Neural progenitor cell (in vitro differentiated cells): ENCODE results near the gene PPM1E. TPM values are rescaled to one million over a fixed set of nuclear protein-coding genes. Genes with fewer than 3 reads are reported as not detected.

ENCODE experiments used
- DNase-seq: peaks from one replicate; pipeline ENCODE4 v3.0.0-alpha.2; 2016; ENCODE audit warnings: low spot score
- H2AFZ ChIP-seq: fragments of 200-600 bp; sonication (generic); replicated peaks from 2 replicates; pipeline ENCODE4 v1.6.1; 2016; ENCODE audit warnings: antibody characterized with exemption
- H3F3A ChIP-seq: fragments of 200-600 bp; sonication (generic); 2 replicates; pipeline ENCODE4 v1.6.1; 2016; ENCODE audit warnings: antibody characterized with exemption, low read depth
- H3K27ac ChIP-seq: fragments of 200-600 bp; sonication (generic); 2 replicates; pipeline ENCODE4 v1.5.1; 2016; ENCODE audit warnings: mild to moderate bottlenecking
- H3K27me3 ChIP-seq: fragments of 200-600 bp; sonication (generic); 2 replicates; pipeline ENCODE4 v1.6.1; 2016; ENCODE audit warnings: mild to moderate bottlenecking, moderate library complexity
- H3K36me3 ChIP-seq: fragments of 200-600 bp; sonication (generic); 2 replicates; pipeline ENCODE4 v1.5.1; 2016
- H3K4me1 ChIP-seq: fragments of 200-600 bp; sonication (generic); 2 replicates; pipeline ENCODE4 v1.6.1; 2016; ENCODE audit warnings: mixed run types
- H3K4me2 ChIP-seq: fragments of 200-600 bp; sonication (generic); 2 replicates; pipeline ENCODE4 v1.6.1; 2016
- H3K4me3 ChIP-seq: fragments of 200-600 bp; sonication (generic); 2 replicates; pipeline ENCODE4 v1.5.1; 2016
- H3K79me2 ChIP-seq: fragments of 200-600 bp; sonication (generic); 2 replicates; pipeline ENCODE4 v1.6.1; 2016; ENCODE audit warnings: low read depth
- H3K9ac ChIP-seq: fragments of 200-600 bp; sonication (generic); 2 replicates; pipeline ENCODE4 v1.6.1; 2016
- H3K9me3 ChIP-seq: fragments of 200-600 bp; sonication (generic); 2 replicates; pipeline ENCODE4 v1.5.1; 2016; ENCODE audit warnings: low read depth
- H4K20me1 ChIP-seq: fragments of 200-600 bp; sonication (generic); 2 replicates; pipeline ENCODE4 v1.6.1; 2016; ENCODE audit warnings: low read depth
- H3K27ac Mint-ChIP-seq: 3 replicates; pipeline ENCODE4 v1.8.0; 2021; ENCODE audit warnings: mixed read lengths
- H3K27me3 Mint-ChIP-seq: 2 replicates; pipeline ENCODE4 v1.8.0; 2022; ENCODE audit warnings: low read depth, mild to moderate bottlenecking, inconsistent platforms, moderate library complexity, mixed read lengths; ENCODE audit not compliant: insufficient read depth
- H3K36me3 Mint-ChIP-seq: 3 replicates; pipeline ENCODE4 v1.8.0; 2021; ENCODE audit warnings: mixed read lengths
- H3K4me1 Mint-ChIP-seq: 3 replicates; pipeline ENCODE4 v1.8.0; 2021; ENCODE audit warnings: mixed read lengths
- H3K4me3 Mint-ChIP-seq: 3 replicates; pipeline ENCODE4 v1.8.0; 2021; ENCODE audit warnings: mild to moderate bottlenecking, moderate library complexity, mixed read lengths
- H3K9me3 Mint-ChIP-seq: 3 replicates; pipeline ENCODE4 v1.8.0; 2020; ENCODE audit warnings: mixed read lengths
- EZH2 ChIP-seq: fragments of 200-600 bp; sonication (generic); IDR thresholded peaks from 2 replicates; pipeline ENCODE4 v1.6.1; 2017; ENCODE audit warnings: antibody characterized with exemption, mild to moderate bottlenecking, moderate library complexity
- EZH2phosphoT487 ChIP-seq: fragments of 200-600 bp; sonication (generic); IDR thresholded peaks from 2 replicates; pipeline ENCODE4 v1.6.1; 2017; ENCODE audit warnings: antibody characterized with exemption
- total RNA-seq: library from RNA; depleted of rRNA; stranded (reverse); fragments of >200 nt; gene quantifications from 2 replicates; pipeline ENCODE4 v1.2.3, GENCODE V29; 2015; ENCODE audit warnings: low replicate concordance
- TF ChIP-seq, protein P1 (sequence below): fragments of 200-600 bp; sonication (generic); IDR thresholded peaks from 2 replicates; pipeline ENCODE4 v1.5.1; 2017; ENCODE audit warnings: antibody characterized with exemption, mild to moderate bottlenecking

PPM1E gene
- total RNA-seq, 1 donor from 2014 or later, result 18.8 TPM

DNA sequence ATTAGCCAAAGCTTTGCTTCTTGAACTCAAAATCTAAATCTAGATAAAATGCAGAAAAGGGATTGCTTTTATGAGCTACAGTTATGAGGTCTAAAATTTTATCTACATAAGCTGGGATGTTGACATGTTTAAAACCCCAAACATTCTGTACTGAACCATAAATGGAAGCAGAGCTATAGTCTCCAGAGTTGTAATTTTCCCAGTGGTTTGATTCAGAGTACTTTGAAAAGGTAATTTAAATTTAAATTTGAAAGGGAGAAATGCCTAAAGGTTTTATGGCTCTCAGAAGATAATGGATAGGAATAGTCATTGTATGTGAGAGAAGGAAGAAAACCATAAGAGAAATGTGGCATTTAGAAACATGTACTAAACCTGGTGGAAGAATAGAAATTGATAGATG lies 163.2 kb downstream of the PPM1E start:
- Histone ChIP-seq H3K27ac (no peak overlapping the region), H4K20me1 (no peaks in the 10 kb centered on the region), H3K27me3 (no peaks in the 10 kb centered on the region), H2AFZ (no peak overlapping the region), H3K4me1 (peaks cover 22% of the 10 kb centered on the region), H3K4me3 (no peak overlapping the region), H3K9me3 (no peaks in the 10 kb centered on the region), H3K4me2 (no peak overlapping the region), H3K79me2 (no peaks in the 10 kb centered on the region), H3K9ac (no peak overlapping the region), H3F3A (no peaks in the 10 kb centered on the region), H3K36me3 (no peaks in the 10 kb centered on the region)
- no peak for DNase-seq
- Mint-ChIP-seq H3K27ac (no peak overlapping the region), H3K4me3 (no peak overlapping the region), H3K9me3 (no peaks in the 10 kb centered on the region), H3K4me1 (peaks cover 9% of the 10 kb centered on the region), H3K36me3 (peaks cover 2% of the 10 kb centered on the region), H3K27me3 (no peaks in the 10 kb centered on the region)
- TF ChIP-seq EZH2 (no peak), EZH2phosphoT487 (no peak)
- TF ChIP-seq, protein P1, sequence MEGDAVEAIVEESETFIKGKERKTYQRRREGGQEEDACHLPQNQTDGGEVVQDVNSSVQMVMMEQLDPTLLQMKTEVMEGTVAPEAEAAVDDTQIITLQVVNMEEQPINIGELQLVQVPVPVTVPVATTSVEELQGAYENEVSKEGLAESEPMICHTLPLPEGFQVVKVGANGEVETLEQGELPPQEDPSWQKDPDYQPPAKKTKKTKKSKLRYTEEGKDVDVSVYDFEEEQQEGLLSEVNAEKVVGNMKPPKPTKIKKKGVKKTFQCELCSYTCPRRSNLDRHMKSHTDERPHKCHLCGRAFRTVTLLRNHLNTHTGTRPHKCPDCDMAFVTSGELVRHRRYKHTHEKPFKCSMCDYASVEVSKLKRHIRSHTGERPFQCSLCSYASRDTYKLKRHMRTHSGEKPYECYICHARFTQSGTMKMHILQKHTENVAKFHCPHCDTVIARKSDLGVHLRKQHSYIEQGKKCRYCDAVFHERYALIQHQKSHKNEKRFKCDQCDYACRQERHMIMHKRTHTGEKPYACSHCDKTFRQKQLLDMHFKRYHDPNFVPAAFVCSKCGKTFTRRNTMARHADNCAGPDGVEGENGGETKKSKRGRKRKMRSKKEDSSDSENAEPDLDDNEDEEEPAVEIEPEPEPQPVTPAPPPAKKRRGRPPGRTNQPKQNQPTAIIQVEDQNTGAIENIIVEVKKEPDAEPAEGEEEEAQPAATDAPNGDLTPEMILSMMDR, result no peak

DNA sequence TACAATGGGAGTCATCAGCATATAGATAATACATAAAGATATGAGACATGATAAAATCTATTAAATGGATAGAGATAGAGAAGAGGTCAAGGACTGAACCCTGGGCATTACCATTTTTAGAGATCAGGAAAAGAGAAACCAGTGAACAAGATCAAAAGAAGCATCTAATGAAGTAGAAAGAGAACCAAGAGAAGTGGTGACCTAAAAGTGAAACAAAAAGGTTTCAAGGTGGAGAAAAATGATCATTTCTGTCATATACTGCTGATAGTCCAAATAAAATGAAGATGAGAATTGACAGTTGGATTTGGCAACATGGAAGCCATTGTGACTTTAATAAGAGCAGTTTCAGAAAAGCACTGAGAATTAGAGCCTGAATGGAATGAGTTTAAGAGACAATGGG lies 165.1 kb downstream of the PPM1E start:
- Mint-ChIP-seq H3K9me3 (no peaks in the 10 kb centered on the region), H3K27me3 (peaks cover 2% of the 10 kb centered on the region), H3K36me3 (peaks cover 2% of the 10 kb centered on the region), H3K4me1 (peaks cover 9% of the 10 kb centered on the region), H3K4me3 (no peak overlapping the region), H3K27ac (no peak overlapping the region)
- DNase-seq, result no peak
- Histone ChIP-seq H3K27ac (no peak overlapping the region), H3K79me2 (no peaks in the 10 kb centered on the region), H3K4me3 (no peak overlapping the region), H3K4me1 (peaks cover 22% of the 10 kb centered on the region), H3K9ac (no peak overlapping the region), H3F3A (no peaks in the 10 kb centered on the region), H3K27me3 (no peaks in the 10 kb centered on the region), H2AFZ (no peak overlapping the region), H3K36me3 (no peaks in the 10 kb centered on the region), H4K20me1 (no peaks in the 10 kb centered on the region), H3K4me2 (no peak overlapping the region), H3K9me3 (no peaks in the 10 kb centered on the region)
- TF ChIP-seq EZH2 (no peak), EZH2phosphoT487 (no peak)
- TF ChIP-seq, protein P1, result no peak

DNA sequence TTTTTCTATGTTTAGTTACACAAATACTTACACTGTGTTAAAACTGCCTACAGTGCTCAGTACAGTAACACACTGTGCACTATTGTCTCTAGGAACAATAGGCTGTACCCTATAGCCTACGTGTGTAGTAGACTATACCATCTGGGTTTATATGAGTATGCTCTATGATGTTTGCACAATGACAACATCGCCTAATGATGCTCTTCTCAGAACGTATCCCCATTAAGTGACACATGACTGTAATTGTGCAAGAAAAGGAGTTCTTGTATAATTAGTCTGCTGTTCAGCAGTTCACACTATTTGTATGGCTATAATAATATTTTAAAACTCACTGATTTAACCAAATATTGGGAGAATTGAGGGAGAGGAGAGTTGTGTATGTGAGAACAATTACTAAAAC lies 177.3 kb downstream of the PPM1E start:
- no peak overlapping the region for H3K27ac ChIP-seq
- H3K27ac Mint-ChIP-seq, result no peak overlapping the region
- TF ChIP-seq, protein P1, result no peak
- TF ChIP-seq EZH2phosphoT487, result no peak
- no peaks in the 10 kb centered on the region for H3K36me3 ChIP-seq
- H3K4me3 ChIP-seq, result no peak overlapping the region
- H3K36me3 Mint-ChIP-seq, result no peaks in the 10 kb centered on the region
- H3K9ac ChIP-seq, result no peak overlapping the region
- no peaks in the 10 kb centered on the region for H3K9me3 ChIP-seq
- H4K20me1 ChIP-seq, result no peaks in the 10 kb centered on the region
- no peaks in the 10 kb centered on the region for H3K4me1 ChIP-seq
- H3K27me3 Mint-ChIP-seq, result no peaks in the 10 kb centered on the region
- no peak for DNase-seq
- H3K27me3 ChIP-seq, result no peaks in the 10 kb centered on the region
- H3K4me3 Mint-ChIP-seq, result no peak overlapping the region
- H3K4me2 ChIP-seq, result no peak overlapping the region
- H2AFZ ChIP-seq, result no peak overlapping the region
- H3F3A ChIP-seq, result no peaks in the 10 kb centered on the region
- no peaks in the 10 kb centered on the region for H3K9me3 Mint-ChIP-seq
- no peaks in the 10 kb centered on the region for H3K79me2 ChIP-seq
- no peaks in the 10 kb centered on the region for H3K4me1 Mint-ChIP-seq

DNA sequence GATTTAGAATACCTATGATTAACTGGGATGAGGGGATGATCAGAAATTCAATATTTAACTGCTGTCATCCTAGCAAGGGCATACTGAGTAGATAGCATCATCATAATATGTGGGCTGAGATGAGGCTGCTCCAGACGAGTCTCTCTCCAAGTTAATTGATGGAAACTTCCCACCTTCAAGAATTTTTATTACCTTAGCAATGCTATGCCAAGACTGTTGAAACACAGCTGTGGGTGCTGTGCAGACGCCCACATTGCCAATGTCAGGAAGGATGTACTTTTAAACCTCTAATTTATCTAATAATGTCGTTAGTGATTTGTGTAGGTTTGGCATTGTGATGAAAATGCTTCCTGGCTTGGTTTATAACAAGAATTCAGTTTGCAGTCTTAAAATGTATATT lies 180.6 kb downstream of the PPM1E start:
- no peaks in the 10 kb centered on the region for H3K27me3 Mint-ChIP-seq
- no peak for DNase-seq
- no peak overlapping the region for H3K4me3 ChIP-seq
- no peaks in the 10 kb centered on the region for H3K4me1 Mint-ChIP-seq
- no peak overlapping the region for H3K4me2 ChIP-seq
- H2AFZ ChIP-seq, result no peak overlapping the region
- no peaks in the 10 kb centered on the region for H3F3A ChIP-seq
- H3K36me3 ChIP-seq, result no peaks in the 10 kb centered on the region
- H3K9me3 ChIP-seq, result no peaks in the 10 kb centered on the region
- H3K27me3 ChIP-seq, result no peaks in the 10 kb centered on the region
- H3K9ac ChIP-seq, result no peak overlapping the region
- H3K27ac Mint-ChIP-seq, result no peak overlapping the region
- no peaks in the 10 kb centered on the region for H3K9me3 Mint-ChIP-seq
- H4K20me1 ChIP-seq, result no peaks in the 10 kb centered on the region
- H3K79me2 ChIP-seq, result no peaks in the 10 kb centered on the region
- H3K4me1 ChIP-seq, result no peaks in the 10 kb centered on the region
- TF ChIP-seq EZH2, result no peak
- no peak for TF ChIP-seq EZH2phosphoT487
- TF ChIP-seq, protein P1, result no peak
- no peak overlapping the region for H3K4me3 Mint-ChIP-seq
- no peak overlapping the region for H3K27ac ChIP-seq
- peaks cover 2% of the 10 kb centered on the region for H3K36me3 Mint-ChIP-seq
